Measurements from ENCODE around the gene LRATD1. TPM values are rescaled to one million over a fixed set of nuclear protein-coding genes. Genes with fewer than 3 reads are reported as not detected.

The LRATD1 gene
- total and polyA plus RNA-seq, 10 of the 15 experiments (the other 5 are each of a cell fraction or from before 2014, with no cell fraction given): 0.02 TPM; not detected in 9

DNA sequence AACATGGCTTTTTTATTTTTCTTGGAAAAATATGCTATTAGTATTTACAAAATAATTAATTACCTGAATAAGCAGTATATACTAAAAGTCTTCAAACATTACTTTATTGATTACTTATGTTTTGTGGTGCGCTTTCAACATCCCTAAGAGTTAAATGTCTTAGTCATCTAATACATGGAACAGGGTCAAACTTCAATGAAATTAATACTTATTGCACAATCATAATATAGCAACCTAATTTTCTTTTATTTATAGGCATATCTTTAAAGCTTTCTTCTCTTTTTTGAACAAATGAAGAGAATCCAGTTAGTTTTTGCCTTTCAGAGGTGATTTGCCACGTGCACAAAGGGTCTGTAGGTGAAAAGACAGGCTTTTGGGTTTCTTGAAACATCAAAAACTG lies 6.0 kb downstream of the LRATD1 start:
- H2AFZ ChIP-seq (ENCODE audit: control insufficient read depth, low read depth, low read length): no peak overlapping the region
- no peak overlapping the region for H3K4me2 ChIP-seq (ENCODE audit: control insufficient read depth, insufficient read depth)
- WGBS (ENCODE audit: insufficient coverage, insufficient replicate concordance, low lambda C conversion rate, missing lambda C conversion rate): 48% methylated on average over 2 of the region's 2 CpGs
- intact Hi-C loops (cut with micrococcal nuclease; ENCODE audit: unreplicated experiment) (no loop called here), in situ Hi-C loops (cut with MboI) (no loop called here)
- peaks cover 7 to 16% of the 10 kb centered on the region in 2 experiments for H3K27me3 ChIP-seq (replicated peaks in 1 of 2; ENCODE audit: control insufficient read depth in 2 of 2, insufficient read depth in 2 of 2, low read length in 1 of 2)
- H3K9me3 ChIP-seq (replicated peaks; ENCODE audit: control insufficient read depth, insufficient read depth, low read length): no peaks in the 10 kb centered on the region; the same call in 2 of the 3 replicates
- ATAC-seq (no peak), DNase-seq (ENCODE audit: low read depth, low spot score) (no peak), FAIRE-seq (no peak)
- POLR2A ChIA-PET: interaction anchor here (0.6 kb wide), 1 partner anchor 143 kb away, joined by 3 read pairs; no protein-coding TSS in a partner anchor
- H3K79me2 ChIP-seq (ENCODE audit: control insufficient read depth, insufficient read depth, low read length): no peaks in the 10 kb centered on the region
- no peak overlapping the region for H3K4me3 ChIP-seq
- BruUV-seq (replicated peaks): no TSS peak
- no peak overlapping the region for H3K27ac ChIP-seq (ENCODE audit: control insufficient read depth, insufficient read depth)
- H3K4me1 ChIP-seq (ENCODE audit: control insufficient read depth, insufficient read depth, low read length): no peaks in the 10 kb centered on the region
- SMC1A ChIA-PET (ENCODE audit: uncharacterized antibody, unreplicated experiment): interaction anchor here (0.6 to 1.6 kb wide), 3 partner anchors 16 to 306 kb away, joined by 3 to 4 read pairs (median 3); no protein-coding TSS in a partner anchor
- RAD21 ChIA-PET (ENCODE audit: unreplicated experiment): no interaction called here
- no peak overlapping the region for H3K9ac ChIP-seq (ENCODE audit: control insufficient read depth, insufficient read depth, low read length)
- CTCF ChIA-PET: no interaction called here
- no peak for TF ChIP-seq SP1 (IDR thresholded peaks at IDR 0.05; ENCODE audit: low read depth, low read length)
- TF ChIP-seq, protein P1, sequence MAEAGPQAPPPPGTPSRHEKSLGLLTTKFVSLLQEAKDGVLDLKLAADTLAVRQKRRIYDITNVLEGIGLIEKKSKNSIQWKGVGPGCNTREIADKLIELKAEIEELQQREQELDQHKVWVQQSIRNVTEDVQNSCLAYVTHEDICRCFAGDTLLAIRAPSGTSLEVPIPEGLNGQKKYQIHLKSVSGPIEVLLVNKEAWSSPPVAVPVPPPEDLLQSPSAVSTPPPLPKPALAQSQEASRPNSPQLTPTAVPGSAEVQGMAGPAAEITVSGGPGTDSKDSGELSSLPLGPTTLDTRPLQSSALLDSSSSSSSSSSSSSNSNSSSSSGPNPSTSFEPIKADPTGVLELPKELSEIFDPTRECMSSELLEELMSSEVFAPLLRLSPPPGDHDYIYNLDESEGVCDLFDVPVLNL (IDR thresholded peaks at IDR 0.05; ENCODE audit: low read depth, low read length): no peak
- TF ChIP-seq RELA (IDR thresholded peaks at IDR 0.05; ENCODE audit: borderline replicate concordance, partially characterized antibody): no peak
- no peaks in the 10 kb centered on the region for H4K20me1 ChIP-seq (ENCODE audit: control insufficient read depth, insufficient read depth)
- H3K36me3 ChIP-seq (ENCODE audit: control insufficient read depth in 2 of 2, insufficient read depth in 2 of 2, low read length in 1 of 2): no peaks in the 10 kb centered on the region

DNA sequence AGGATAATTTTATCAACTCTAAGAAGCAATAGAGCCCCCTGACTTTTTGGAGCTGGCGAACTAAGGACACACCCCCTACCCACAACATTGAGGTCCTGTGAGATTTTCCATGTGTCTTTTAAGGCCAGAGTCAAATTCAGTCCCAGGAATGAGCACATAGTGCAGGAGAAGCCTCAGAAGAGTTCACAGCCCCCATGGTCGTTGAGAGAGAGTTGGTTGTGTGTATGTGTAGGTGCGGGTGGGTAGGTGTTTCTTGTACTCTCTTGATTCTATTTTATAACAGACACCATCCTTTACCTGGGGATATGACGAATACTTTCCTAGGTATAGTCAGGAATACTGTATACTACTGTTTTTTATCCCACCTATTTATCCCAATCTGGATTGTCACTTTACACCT lies 8.6 kb downstream of the LRATD1 start:
- DNase-seq (ENCODE audit: low read depth, low spot score) (no peak), ATAC-seq (no peak), FAIRE-seq (no peak)
- no peaks in the 10 kb centered on the region for H4K20me1 ChIP-seq (ENCODE audit: control insufficient read depth, insufficient read depth)
- CTCF ChIA-PET: interaction anchor here (2.2 to 2.5 kb wide), 2 partner anchors 12 to 255 kb away, joined by 4 to 6 read pairs; no protein-coding TSS in a partner anchor
- H3K4me2 ChIP-seq (ENCODE audit: control insufficient read depth, insufficient read depth): no peak overlapping the region
- no peak overlapping the region for H3K27ac ChIP-seq (ENCODE audit: control insufficient read depth, insufficient read depth)
- 23% methylated on average over 4 of the region's 4 CpGs for WGBS (ENCODE audit: insufficient coverage, insufficient replicate concordance, low lambda C conversion rate, missing lambda C conversion rate)
- H2AFZ ChIP-seq (ENCODE audit: control insufficient read depth, low read depth, low read length): no peak overlapping the region
- intact Hi-C loops (cut with micrococcal nuclease; ENCODE audit: unreplicated experiment) (no loop called here), in situ Hi-C loops (cut with MboI) (no loop called here)
- H3K27me3 ChIP-seq (replicated peaks in 1 of 2; ENCODE audit: control insufficient read depth in 2 of 2, insufficient read depth in 2 of 2, low read length in 1 of 2): peaks cover 0 to 3% of the 10 kb centered on the region in 2 experiments; a peak in 1 of 4 replicates
- H3K79me2 ChIP-seq (ENCODE audit: control insufficient read depth, insufficient read depth, low read length): no peaks in the 10 kb centered on the region
- TF ChIP-seq BMI1 (IDR thresholded peaks at IDR 0.05; ENCODE audit: borderline replicate concordance) (no peak), ZZZ3 (IDR thresholded peaks at IDR 0.05; ENCODE audit: control insufficient read depth, insufficient read length, low read depth) (no peak), EZH2 (IDR thresholded peaks at IDR 0.05; ENCODE audit: borderline replicate concordance, control insufficient read depth, low read depth, low read length) (no peak), DPF2 (IDR thresholded peaks at IDR 0.05) (no peak), ZNF24 (IDR thresholded peaks at IDR 0.05) (no peak)
- TF ChIP-seq, protein P2, sequence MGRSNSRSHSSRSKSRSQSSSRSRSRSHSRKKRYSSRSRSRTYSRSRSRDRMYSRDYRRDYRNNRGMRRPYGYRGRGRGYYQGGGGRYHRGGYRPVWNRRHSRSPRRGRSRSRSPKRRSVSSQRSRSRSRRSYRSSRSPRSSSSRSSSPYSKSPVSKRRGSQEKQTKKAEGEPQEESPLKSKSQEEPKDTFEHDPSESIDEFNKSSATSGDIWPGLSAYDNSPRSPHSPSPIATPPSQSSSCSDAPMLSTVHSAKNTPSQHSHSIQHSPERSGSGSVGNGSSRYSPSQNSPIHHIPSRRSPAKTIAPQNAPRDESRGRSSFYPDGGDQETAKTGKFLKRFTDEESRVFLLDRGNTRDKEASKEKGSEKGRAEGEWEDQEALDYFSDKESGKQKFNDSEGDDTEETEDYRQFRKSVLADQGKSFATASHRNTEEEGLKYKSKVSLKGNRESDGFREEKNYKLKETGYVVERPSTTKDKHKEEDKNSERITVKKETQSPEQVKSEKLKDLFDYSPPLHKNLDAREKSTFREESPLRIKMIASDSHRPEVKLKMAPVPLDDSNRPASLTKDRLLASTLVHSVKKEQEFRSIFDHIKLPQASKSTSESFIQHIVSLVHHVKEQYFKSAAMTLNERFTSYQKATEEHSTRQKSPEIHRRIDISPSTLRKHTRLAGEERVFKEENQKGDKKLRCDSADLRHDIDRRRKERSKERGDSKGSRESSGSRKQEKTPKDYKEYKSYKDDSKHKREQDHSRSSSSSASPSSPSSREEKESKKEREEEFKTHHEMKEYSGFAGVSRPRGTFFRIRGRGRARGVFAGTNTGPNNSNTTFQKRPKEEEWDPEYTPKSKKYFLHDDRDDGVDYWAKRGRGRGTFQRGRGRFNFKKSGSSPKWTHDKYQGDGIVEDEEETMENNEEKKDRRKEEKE (IDR thresholded peaks at IDR 0.05): no peak
- H3K4me3 ChIP-seq: no peak overlapping the region
- no peaks in the 10 kb centered on the region for H3K36me3 ChIP-seq (ENCODE audit: control insufficient read depth in 2 of 2, insufficient read depth in 2 of 2, low read length in 1 of 2)
- no peak overlapping the region for H3K9ac ChIP-seq (ENCODE audit: control insufficient read depth, insufficient read depth, low read length)
- no peaks in the 10 kb centered on the region for H3K9me3 ChIP-seq (replicated peaks; ENCODE audit: control insufficient read depth, insufficient read depth, low read length)
- SMC1A ChIA-PET (ENCODE audit: uncharacterized antibody, unreplicated experiment): interaction anchor here (1.9 kb wide), 1 partner anchor 13 kb away, joined by 8 read pairs; no protein-coding TSS in a partner anchor
- RAD21 ChIA-PET (ENCODE audit: unreplicated experiment): no interaction called here
- BruUV-seq (replicated peaks): no TSS peak
- POLR2A ChIA-PET: no interaction called here
- no peaks in the 10 kb centered on the region for H3K4me1 ChIP-seq (ENCODE audit: control insufficient read depth, insufficient read depth, low read length)
